ENCODE results near the gene ATXN1.

ATXN1 gene

GRCh38 chr6:16301511-16301910 is 459.7 kb downstream of the ATXN1 start:
- DNase-seq (ENCODE audit: extremely low read depth in 1 of 2, low read depth in 1 of 2), result no peak

- DNase-seq (ENCODE audit: extremely low read depth in 1 of 2, low read depth in 1 of 2), result no peak
Measured at GRCh38 chr6:16299861-16300260, 461.4 kb downstream of the ATXN1 start.

- DNase-seq (ENCODE audit: extremely low read depth in 1 of 2, low read depth in 1 of 2), result no peak
Measured at GRCh38 chr6:16296061-16296670, 465.1 kb downstream of the ATXN1 start.

GRCh38 chr6:16295471-16295870 is 465.8 kb downstream of the ATXN1 start:
- DNase-seq (ENCODE audit: extremely low read depth in 1 of 2, low read depth in 1 of 2), result no peak

- DNase-seq (ENCODE audit: extremely low read depth in 1 of 2, low read depth in 1 of 2), result no peak
Measured at GRCh38 chr6:16295060-16295459, 466.2 kb downstream of the ATXN1 start.

GRCh38 chr6:16294371-16294770 is 466.9 kb downstream of the ATXN1 start:
- no peak for DNase-seq (ENCODE audit: extremely low read depth in 1 of 2, low read depth in 1 of 2)

GRCh38 chr6:16292942-16293341 is 468.3 kb downstream of the ATXN1 start:
- no peak for DNase-seq (ENCODE audit: extremely low read depth in 1 of 2, low read depth in 1 of 2)

GRCh38 chr6:16292432-16292831 is 468.8 kb downstream of the ATXN1 start:
- DNase-seq (ENCODE audit: extremely low read depth in 1 of 2, low read depth in 1 of 2), result no peak

GRCh38 chr6:16291739-16292138 is 469.5 kb downstream of the ATXN1 start:
- no peak for DNase-seq (ENCODE audit: extremely low read depth in 1 of 2, low read depth in 1 of 2)

- DNase-seq (ENCODE audit: extremely low read depth in 1 of 2, low read depth in 1 of 2), result no peak
Measured at GRCh38 chr6:16288163-16288562, 473.1 kb downstream of the ATXN1 start.

- DNase-seq (ENCODE audit: extremely low read depth in 1 of 2, low read depth in 1 of 2), result no peak
Measured at GRCh38 chr6:16286151-16286522, 475.1 kb downstream of the ATXN1 start.

GRCh38 chr6:16285467-16286150 is 475.7 kb downstream of the ATXN1 start:
- DNase-seq (ENCODE audit: extremely low read depth in 1 of 2, low read depth in 1 of 2), result no peak

GRCh38 chr6:16284472-16284871 is 476.8 kb downstream of the ATXN1 start:
- no peak for DNase-seq (ENCODE audit: extremely low read depth in 1 of 2, low read depth in 1 of 2)

GRCh38 chr6:16282370-16282769 is 478.9 kb downstream of the ATXN1 start:
- DNase-seq (ENCODE audit: extremely low read depth in 1 of 2, low read depth in 1 of 2), result no peak

GRCh38 chr6:16279243-16279642 is 482.0 kb downstream of the ATXN1 start:
- no peak for DNase-seq (ENCODE audit: extremely low read depth in 1 of 2, low read depth in 1 of 2)

GRCh38 chr6:16278750-16279149 is 482.5 kb downstream of the ATXN1 start:
- DNase-seq (ENCODE audit: extremely low read depth in 1 of 2, low read depth in 1 of 2), result no peak

- DNase-seq (ENCODE audit: extremely low read depth in 1 of 2, low read depth in 1 of 2), result no peak
Measured at GRCh38 chr6:16278048-16278724, 483.1 kb downstream of the ATXN1 start.

GRCh38 chr6:16277101-16277981 is 483.9 kb downstream of the ATXN1 start:
- no peak for DNase-seq (ENCODE audit: extremely low read depth in 1 of 2, low read depth in 1 of 2)

GRCh38 chr6:16274885-16275589 is 486.2 kb downstream of the ATXN1 start:
- DNase-seq (ENCODE audit: extremely low read depth in 1 of 2, low read depth in 1 of 2), result no peak

GRCh38 chr6:16274483-16274882 is 486.8 kb downstream of the ATXN1 start:
- DNase-seq (ENCODE audit: extremely low read depth in 1 of 2, low read depth in 1 of 2), result no peak

GRCh38 chr6:16273256-16273655 is 488.0 kb downstream of the ATXN1 start:
- DNase-seq (ENCODE audit: extremely low read depth in 1 of 2, low read depth in 1 of 2), result no peak

Measured in activated CD8-positive, alpha-beta memory T cell treated with anti-CD3 and anti-CD28 coated beads for 1 hour (primary cell).